Adrenal gland (tissue), 5 donors: ENCODE measurements around the gene KATNA1.

Source experiments
- CTCF ChIP-seq, 6 experiments: fragments of 450-650 bp in 4 of 6; fragments of 200-600 bp in 2 of 6; sonication (generic) in 1 of 6; IDR thresholded peaks; 1 replicate in 5 of 6; 2 replicates in 1 of 6; pipeline versions ENCODE4 v1.5.1 to v1.8.0; 2016 to 2021; ENCODE audit warnings: antibody characterized with exemption in 6 of 6, mild to moderate bottlenecking in 2 of 6, moderate library complexity in 1 of 6
- POLR2A ChIP-seq, 2 donors: fragments of 450-650 bp; IDR thresholded peaks; one replicate each; pipeline ENCODE4 v1.6.1; 2017; ENCODE audit warnings: antibody characterized with exemption in 2 of 2, mild to moderate bottlenecking in 2 of 2, moderate library complexity in 1 of 2
- donor health status: DM: no; HTN: no; CAD: no.

GRCh38 chr6:149580880-149581279, 67.6 kb downstream of the KATNA1 start:
- TF ChIP-seq CTCF (IDR thresholded peaks at IDR 0.05) (no peak), POLR2A (IDR thresholded peaks at IDR 0.05) (no peak)
